Fibroblast of villous mesenchyme (primary cell): Measurements from ENCODE around the gene PLAC1. TPM values are rescaled to one million over a fixed set of nuclear protein-coding genes. Genes with fewer than 3 reads are reported as not detected.

ENCODE experiments used
- DNase-seq: peaks from one replicate; pipeline ENCODE4 v3.0.0-alpha.2; 2010; ENCODE audit warnings: low read depth
- H3K4me3 ChIP-seq: 2 replicates; pipeline ENCODE4 v1.5.1; 2011; ENCODE audit warnings: low read depth, mild to moderate bottlenecking, low read length
- CTCF ChIP-seq: IDR thresholded peaks from 2 replicates; pipeline ENCODE4 v1.5.1; 2012; ENCODE audit warnings: low read depth, mild to moderate bottlenecking, low read length; ENCODE audit not compliant: insufficient read depth
- total RNA-seq: library from RNA; depleted of rRNA; stranded (reverse); fragments of >200 nt; gene quantifications from 2 replicates; pipeline ENCODE4 v1.2.3, GENCODE V29; 2012

The PLAC1 gene
- total RNA-seq, 1 donor, result 0.43 TPM

- DNase-seq, result no peak
- TF ChIP-seq CTCF, result no peak
- no peak overlapping the region for H3K4me3 ChIP-seq
Observed at GRCh38 chrX:134672101-134672500, 13.8 kb upstream of the PLAC1 start.

GRCh38 chrX:134671294-134671693 is 13.0 kb upstream of the PLAC1 start:
- H3K4me3 ChIP-seq, result no peak overlapping the region
- no peak for TF ChIP-seq CTCF
- DNase-seq, result no peak

GRCh38 chrX:134670134-134670924 is 12.1 kb upstream of the PLAC1 start:
- no peak overlapping the region for H3K4me3 ChIP-seq
- peak; percentile 3 for TF ChIP-seq CTCF
- DNase-seq, result peak; percentile 81

GRCh38 chrX:134669378-134670098 is 11.3 kb upstream of the PLAC1 start:
- no peak for TF ChIP-seq CTCF
- H3K4me3 ChIP-seq, result no peak overlapping the region
- peak; percentile 92 for DNase-seq

DNA sequence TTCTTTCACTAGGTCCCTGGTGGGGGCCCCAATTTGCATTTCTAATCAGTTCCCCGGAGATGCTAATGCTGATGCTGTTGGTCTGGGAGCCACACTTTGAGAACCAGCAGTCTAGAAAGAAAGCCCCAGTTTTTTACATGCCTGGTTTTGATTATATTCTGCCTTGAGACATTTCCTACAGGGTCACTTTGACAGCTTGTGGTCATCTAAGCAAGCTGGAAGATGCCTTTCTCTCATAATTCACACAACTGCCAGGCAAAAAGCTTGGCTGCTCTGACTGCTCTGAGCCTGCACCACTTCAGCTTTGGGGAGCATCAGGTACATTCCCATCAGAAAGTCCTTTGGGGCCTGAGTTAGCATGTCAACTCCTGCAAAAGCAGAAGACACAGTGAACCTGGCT is 5.9 kb upstream of the PLAC1 start:
- DNase-seq, result no peak
- no peak overlapping the region for H3K4me3 ChIP-seq
- TF ChIP-seq CTCF, result no peak

DNA sequence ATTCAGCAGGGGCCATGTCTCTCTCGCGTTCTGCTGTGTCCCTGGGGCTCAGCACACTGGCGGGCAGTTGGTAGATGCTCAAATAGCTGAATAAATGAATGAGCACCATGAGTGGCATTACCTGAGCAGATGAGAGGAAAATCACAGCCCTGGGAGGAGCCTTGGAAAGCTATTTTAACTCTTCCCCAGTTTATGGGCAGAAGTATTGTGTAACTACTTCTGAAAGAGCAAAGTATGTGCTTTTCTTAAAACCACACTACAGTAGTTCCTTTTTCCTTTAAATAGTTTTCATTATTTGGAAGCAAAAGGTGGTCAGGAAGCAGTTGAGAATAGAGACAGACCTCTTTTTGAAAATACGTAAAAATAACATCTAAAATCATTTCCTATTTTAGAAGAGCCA is 3.0 kb upstream of the PLAC1 start:
- DNase-seq, result peak; percentile 51
- no peak overlapping the region for H3K4me3 ChIP-seq
- no peak for TF ChIP-seq CTCF
